IMR-90 (cell line): ENCODE measurements around the gene SIK3.

Experiments
- BHLHE40 ChIP-seq: fragments of 150-350 bp; IDR thresholded peaks from 2 replicates; pipeline ENCODE4 v1.6.1; 2016; ENCODE audit warnings: mild to moderate bottlenecking, low read depth, low read length
- CHD1 ChIP-seq: IDR thresholded peaks from 2 replicates; pipeline ENCODE4 v1.6.1; 2012; ENCODE audit warnings: low read depth, low read length, improper control_type of control experiment
- MXI1 ChIP-seq: IDR thresholded peaks from 2 replicates; pipeline ENCODE4 v1.6.1; 2012; ENCODE audit warnings: low read depth, mild to moderate bottlenecking, low read length, moderate library complexity, borderline replicate concordance
- POLR2A ChIP-seq: IDR thresholded peaks from 2 replicates; pipeline ENCODE4 v1.6.1; 2012; ENCODE audit warnings: mild to moderate bottlenecking, low read depth, low read length
- TF ChIP-seq, protein P1 (sequence below): conservative IDR thresholded peaks from 2 replicates; pipeline ENCODE4 v1.5.1; 2012; ENCODE audit warnings: mild to moderate bottlenecking, low read depth, low read length, improper control_type of control experiment
- TF ChIP-seq, protein P2 (sequence below): fragments of 150-350 bp; IDR thresholded peaks from 2 replicates; pipeline ENCODE4 v1.6.1; 2017; ENCODE audit warnings: mild to moderate bottlenecking, antibody characterized with exemption, low read length, low read depth

DNA sequence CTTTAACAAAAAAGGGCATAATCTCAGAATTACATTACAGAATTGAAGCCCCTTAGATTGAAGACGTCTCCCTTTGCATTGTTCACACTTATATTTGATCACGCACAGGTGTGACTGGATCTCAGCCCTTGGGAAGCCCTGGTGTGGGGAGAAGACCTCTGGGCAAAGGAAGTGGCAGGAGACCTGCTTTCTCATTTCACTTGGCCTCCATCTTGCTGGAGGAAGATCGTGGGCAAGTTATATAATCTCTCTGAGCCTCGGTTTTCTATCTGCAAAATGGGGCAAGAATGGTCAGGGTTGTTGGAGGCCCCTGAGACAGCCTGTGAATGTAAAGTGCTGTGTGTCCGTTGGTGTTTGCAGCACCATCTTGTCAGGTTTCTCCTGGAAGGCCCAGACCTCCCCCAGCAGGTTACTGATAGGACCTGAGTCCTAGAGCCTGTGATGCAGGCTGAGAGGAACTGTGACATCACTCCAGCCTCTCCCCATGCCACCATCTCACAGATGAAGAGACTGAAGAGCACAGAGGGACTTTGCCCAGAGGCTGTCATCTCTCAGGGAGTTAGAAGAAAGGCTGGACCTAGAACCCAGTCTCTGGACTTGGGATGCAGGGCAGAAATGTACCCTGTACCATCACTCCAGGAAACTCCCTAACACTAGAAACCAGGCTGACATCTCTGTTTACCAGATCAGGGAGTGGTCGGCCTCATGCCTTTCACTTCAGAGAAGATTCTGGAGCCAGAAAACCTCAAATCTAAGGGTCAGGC lies 259.7 kb downstream of the SIK3 start:
- no peak for TF ChIP-seq CHD1
- TF ChIP-seq MXI1 = no peak
- TF ChIP-seq, protein P1, sequence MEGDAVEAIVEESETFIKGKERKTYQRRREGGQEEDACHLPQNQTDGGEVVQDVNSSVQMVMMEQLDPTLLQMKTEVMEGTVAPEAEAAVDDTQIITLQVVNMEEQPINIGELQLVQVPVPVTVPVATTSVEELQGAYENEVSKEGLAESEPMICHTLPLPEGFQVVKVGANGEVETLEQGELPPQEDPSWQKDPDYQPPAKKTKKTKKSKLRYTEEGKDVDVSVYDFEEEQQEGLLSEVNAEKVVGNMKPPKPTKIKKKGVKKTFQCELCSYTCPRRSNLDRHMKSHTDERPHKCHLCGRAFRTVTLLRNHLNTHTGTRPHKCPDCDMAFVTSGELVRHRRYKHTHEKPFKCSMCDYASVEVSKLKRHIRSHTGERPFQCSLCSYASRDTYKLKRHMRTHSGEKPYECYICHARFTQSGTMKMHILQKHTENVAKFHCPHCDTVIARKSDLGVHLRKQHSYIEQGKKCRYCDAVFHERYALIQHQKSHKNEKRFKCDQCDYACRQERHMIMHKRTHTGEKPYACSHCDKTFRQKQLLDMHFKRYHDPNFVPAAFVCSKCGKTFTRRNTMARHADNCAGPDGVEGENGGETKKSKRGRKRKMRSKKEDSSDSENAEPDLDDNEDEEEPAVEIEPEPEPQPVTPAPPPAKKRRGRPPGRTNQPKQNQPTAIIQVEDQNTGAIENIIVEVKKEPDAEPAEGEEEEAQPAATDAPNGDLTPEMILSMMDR = no peak
- TF ChIP-seq POLR2A = no peak
- TF ChIP-seq, protein P2, sequence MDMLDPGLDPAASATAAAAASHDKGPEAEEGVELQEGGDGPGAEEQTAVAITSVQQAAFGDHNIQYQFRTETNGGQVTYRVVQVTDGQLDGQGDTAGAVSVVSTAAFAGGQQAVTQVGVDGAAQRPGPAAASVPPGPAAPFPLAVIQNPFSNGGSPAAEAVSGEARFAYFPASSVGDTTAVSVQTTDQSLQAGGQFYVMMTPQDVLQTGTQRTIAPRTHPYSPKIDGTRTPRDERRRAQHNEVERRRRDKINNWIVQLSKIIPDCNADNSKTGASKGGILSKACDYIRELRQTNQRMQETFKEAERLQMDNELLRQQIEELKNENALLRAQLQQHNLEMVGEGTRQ = no peak
- no peak for TF ChIP-seq BHLHE40
